Myocyte (in vitro differentiated cells): ENCODE data around the gene ENKD1. TPM values are rescaled to one million over a fixed set of nuclear protein-coding genes. Genes with fewer than 3 reads are reported as not detected.

ENCODE experiments used
- total RNA-seq: library from RNA; depleted of rRNA; stranded (reverse); fragments of >200 nt; gene quantifications from 2 replicates; pipeline ENCODE4 v1.2.3, GENCODE V29; 2014

The ENKD1 gene
- total RNA-seq, 1 donor from 2014 or later = 12.7 TPM

Other genes starting within 250 kb of the ENKD1 start
- 6.1 and 31.3 TPM in 2 replicates for gene HSD11B2, start 235.6 kb downstream of the ENKD1 start, total RNA-seq
- 190 and 234 TPM in 2 replicates for gene ATP6V0D1, start 185.6 kb downstream of the ENKD1 start, total RNA-seq
- gene AGRP, start 183.2 kb downstream of the ENKD1 start, total RNA-seq = not detected in 2 replicates
- 32.4 and 37.8 TPM in 2 replicates for gene RIPOR1, start 137.9 kb downstream of the ENKD1 start, total RNA-seq
- 27.9 and 35.7 TPM in 2 replicates for gene CTCF, start 104.2 kb downstream of the ENKD1 start, total RNA-seq
- gene CARMIL2, start 21.6 kb downstream of the ENKD1 start, total RNA-seq = 0.08 and 0.83 TPM in 2 replicates
- gene ACD, start 6.5 kb downstream of the ENKD1 start, total RNA-seq = 15.8 and 17.5 TPM in 2 replicates
- gene PARD6A, start 5.8 kb downstream of the ENKD1 start, total RNA-seq = 3.4 and 4.1 TPM in 2 replicates
- 10.8 and 11.6 TPM in 2 replicates for gene C16orf86, start 64 bp upstream of the ENKD1 start, total RNA-seq
- gene GFOD2, start 52.6 kb upstream of the ENKD1 start, total RNA-seq = 10.5 and 11.2 TPM in 2 replicates
- 6.9 and 9.4 TPM in 2 replicates for gene RANBP10, start 139.8 kb upstream of the ENKD1 start, total RNA-seq
- 1.1 and 4.5 TPM in 2 replicates for gene TSNAXIP1, start 140.1 kb upstream of the ENKD1 start, total RNA-seq
- gene THAP11, start 175.6 kb upstream of the ENKD1 start, total RNA-seq = 67.0 and 73.3 TPM in 2 replicates
- 120 and 182 TPM in 2 replicates for gene NUTF2, start 180.2 kb upstream of the ENKD1 start, total RNA-seq
- gene CENPT, start 180.9 kb upstream of the ENKD1 start, total RNA-seq = 48.3 and 63.7 TPM in 2 replicates
- 147 and 164 TPM in 2 replicates for gene EDC4, start 206.3 kb upstream of the ENKD1 start, total RNA-seq
- gene NRN1L, start 218.1 kb upstream of the ENKD1 start, total RNA-seq = 0.83 and 1.9 TPM in 2 replicates
- gene PSKH1, start 226.5 kb upstream of the ENKD1 start, total RNA-seq = 9.4 and 10.6 TPM in 2 replicates